ENCODE measurements around the gene ELAVL3. TPM values are rescaled to one million over a fixed set of nuclear protein-coding genes. Genes with fewer than 3 reads are reported as not detected.
A peak's percentile ranks its signal among the peaks of the same experiment; 100 is the strongest.

The ELAVL3 gene
- total RNA-seq, 3 donors from 2014 or later: not detected

GRCh38 chr19:11481534-11482383, 913 bp upstream of the ELAVL3 start:
- Histone ChIP-seq H3K4me1 (peaks cover 6 to 13% of the 10 kb centered on the region in 2 donors), H3K4me3 (peak overlapping the region; percentile 21 to 60 (median 42)), H3K36me3 (no peaks in the 10 kb centered on the region), H3K9me3 (no peaks in the 10 kb centered on the region), H3K27ac (no peak overlapping the region), H3K27me3 (peaks cover 22 to 53% of the 10 kb centered on the region in 2 donors)
- intact Hi-C loops (cut with DNase I; ENCODE audit: low total_unique reads): loop anchor here (10.0 kb wide), 1 partner anchor 187 kb away; the partner anchor contains the start of gene TSPAN16
- peak in 1 of 2 donors; percentile 54 for DNase-seq (ENCODE audit: low spot score in 2 of 2)
- no peak for TF ChIP-seq CTCF (IDR thresholded peaks at IDR 0.05)
- no peak for TF ChIP-seq POLR2A (IDR thresholded peaks at IDR 0.05)
- TF ChIP-seq POLR2AphosphoS5 (IDR thresholded peaks at IDR 0.05): no peak

- Histone ChIP-seq H3K4me1 (peaks cover 6 to 13% of the 10 kb centered on the region in 2 donors), H3K27me3 (peaks cover 22 to 53% of the 10 kb centered on the region in 2 donors), H3K4me3 (peak overlapping the region in 2 of 3 donors; percentile 18 to 45), H3K36me3 (no peaks in the 10 kb centered on the region), H3K9me3 (no peaks in the 10 kb centered on the region), H3K27ac (no peak overlapping the region)
- intact Hi-C loops (cut with DNase I; ENCODE audit: low total_unique reads): loop anchor here (10.0 kb wide), 1 partner anchor 185 kb away; the partner anchor contains the start of gene TSPAN16
- TF ChIP-seq POLR2A (IDR thresholded peaks at IDR 0.05) (no peak), CTCF (IDR thresholded peaks at IDR 0.05) (no peak), POLR2AphosphoS5 (IDR thresholded peaks at IDR 0.05) (no peak)
- DNase-seq (ENCODE audit: low spot score in 2 of 2): no peak
Observed at GRCh38 chr19:11479898-11480714, 740 bp downstream of the ELAVL3 start.

GRCh38 chr19:11479090-11479897, 1.6 kb downstream of the ELAVL3 start:
- peaks cover 6 to 13% of the 10 kb centered on the region in 2 donors for H3K4me1 ChIP-seq
- H3K27ac ChIP-seq: no peak overlapping the region
- H3K36me3 ChIP-seq: no peaks in the 10 kb centered on the region
- intact Hi-C loops (cut with DNase I; ENCODE audit: low total_unique reads): no loop called here
- TF ChIP-seq CTCF (IDR thresholded peaks at IDR 0.05): no peak
- no peak for TF ChIP-seq POLR2A (IDR thresholded peaks at IDR 0.05)
- no peak for TF ChIP-seq POLR2AphosphoS5 (IDR thresholded peaks at IDR 0.05)
- peak overlapping the region in 2 of 3 donors; percentile 18 to 45 for H3K4me3 ChIP-seq
- no peaks in the 10 kb centered on the region for H3K9me3 ChIP-seq
- no peak for DNase-seq (ENCODE audit: low spot score in 2 of 2)
- peaks cover 22 to 51% of the 10 kb centered on the region in 2 donors for H3K27me3 ChIP-seq

- intact Hi-C loops (cut with DNase I; ENCODE audit: low total_unique reads): no loop called here
- no peaks in the 10 kb centered on the region for H3K9me3 ChIP-seq
Observed at GRCh38 chr19:11478167-11479089, 2.4 kb downstream of the ELAVL3 start.

More at GRCh38 chr19:11478167-11479089, 2.4 kb downstream of the ELAVL3 start:
- Histone ChIP-seq H3K4me1 (peaks cover 6 to 13% of the 10 kb centered on the region in 2 donors), H3K36me3 (no peaks in the 10 kb centered on the region), H3K27me3 (peaks cover 18 to 42% of the 10 kb centered on the region in 2 donors), H3K27ac (no peak overlapping the region), H3K4me3 (no peak overlapping the region)
- TF ChIP-seq POLR2AphosphoS5 (IDR thresholded peaks at IDR 0.05): no peak
- TF ChIP-seq CTCF (IDR thresholded peaks at IDR 0.05): no peak
- TF ChIP-seq POLR2A (IDR thresholded peaks at IDR 0.05): no peak
- DNase-seq (ENCODE audit: low spot score in 2 of 2): no peak
